Measurements from ENCODE around the gene C1orf198. TPM values are rescaled to one million over a fixed set of nuclear protein-coding genes. Genes with fewer than 3 reads are reported as not detected.

The C1orf198 gene
- total RNA-seq, 4 donors from 2014 or later, result 95.6 to 214 (median 140) TPM

GRCh38 chr1:230883967-230884366 is 15.6 kb upstream of the C1orf198 start:
- TF ChIP-seq POLR2AphosphoS5 (IDR thresholded peaks at IDR 0.05) (no peak), POLR2A (IDR thresholded peaks at IDR 0.05; ENCODE audit: low read depth) (no peak), CTCF (IDR thresholded peaks at IDR 0.05) (no peak), EP300 (IDR thresholded peaks at IDR 0.05) (no peak)
- Histone ChIP-seq H3K36me3 (no peaks in the 10 kb centered on the region), H3K27ac (replicated peaks in 1 of 4) (no peak overlapping the region), H3K27me3 (peaks cover 0 to 6% (median 0%) of the 10 kb centered on the region in 4 donors), H3K9me3 (peaks cover 0 to 14% (median 10%) of the 10 kb centered on the region in 4 donors), H3K4me3 (no peak overlapping the region), H3K4me1 (peaks cover 0 to 13% (median 8%) of the 10 kb centered on the region in 4 donors)
- intact Hi-C loops (cut with DNase I), result no loop called here
- DNase-seq (ENCODE audit: extremely low spot score), result no peak
- WGBS, result 52% methylated on average over 4 of the region's 4 CpGs

- intact Hi-C loops (cut with DNase I), result no loop called here
- H3K4me1 ChIP-seq, result peaks cover 3 to 40% (median 26%) of the 10 kb centered on the region in 4 donors
- no peaks in the 10 kb centered on the region for H3K36me3 ChIP-seq
- WGBS, result 65% methylated on average over 8 of the region's 8 CpGs
- DNase-seq (ENCODE audit: extremely low spot score), result no peak
- no peak overlapping the region for H3K27ac ChIP-seq (replicated peaks in 1 of 4)
- TF ChIP-seq EP300 (IDR thresholded peaks at IDR 0.05) (no peak), POLR2A (IDR thresholded peaks at IDR 0.05; ENCODE audit: low read depth) (no peak), POLR2AphosphoS5 (IDR thresholded peaks at IDR 0.05) (no peak), CTCF (IDR thresholded peaks at IDR 0.05) (no peak)
- H3K9me3 ChIP-seq, result peaks cover 0 to 6% (median 5%) of the 10 kb centered on the region in 4 donors
- peaks cover 0 to 6% (median 0%) of the 10 kb centered on the region in 4 donors for H3K27me3 ChIP-seq
- no peak overlapping the region for H3K4me3 ChIP-seq
These were observed 11.5 kb upstream of the C1orf198 start for GRCh38 chr1:230879778-230880177.

- TF ChIP-seq POLR2AphosphoS5 (IDR thresholded peaks at IDR 0.05) (peak; percentile 60 to 77), EP300 (IDR thresholded peaks at IDR 0.05) (no peak)
- Histone ChIP-seq H3K4me1 (peaks cover 3 to 45% (median 25%) of the 10 kb centered on the region in 4 donors), H3K4me3 (peak overlapping the region in 1 of 4 donors; percentile 20), H3K27ac (replicated peaks in 1 of 4) (peak overlapping the region; percentile 37 to 68 (median 64)), H3K27me3 (peaks cover 0 to 6% (median 0%) of the 10 kb centered on the region in 4 donors), H3K36me3 (no peaks in the 10 kb centered on the region), H3K9me3 (no peaks in the 10 kb centered on the region)
- no peak for DNase-seq (ENCODE audit: extremely low spot score)
- WGBS, result 22% methylated on average over 5 of the region's 5 CpGs
- intact Hi-C loops (cut with DNase I), result no loop called here
These were observed 10.3 kb upstream of the C1orf198 start for GRCh38 chr1:230878591-230878990.

GRCh38 chr1:230877924-230878590 is 9.7 kb upstream of the C1orf198 start:
- intact Hi-C loops (cut with DNase I), result no loop called here

More at GRCh38 chr1:230877924-230878590, 9.7 kb upstream of the C1orf198 start:
- no peaks in the 10 kb centered on the region for H3K36me3 ChIP-seq
- TF ChIP-seq POLR2AphosphoS5 (IDR thresholded peaks at IDR 0.05), result no peak
- no peak for TF ChIP-seq EP300 (IDR thresholded peaks at IDR 0.05)
- TF ChIP-seq CTCF (IDR thresholded peaks at IDR 0.05), result no peak
- no peak for TF ChIP-seq POLR2A (IDR thresholded peaks at IDR 0.05; ENCODE audit: low read depth)
- no peak for DNase-seq (ENCODE audit: extremely low spot score)
- peak overlapping the region; percentile 37 to 68 (median 64) for H3K27ac ChIP-seq (replicated peaks in 1 of 4)
- H3K27me3 ChIP-seq, result peaks cover 0 to 6% (median 0%) of the 10 kb centered on the region in 4 donors
- H3K9me3 ChIP-seq, result no peaks in the 10 kb centered on the region
- no peak overlapping the region for H3K4me3 ChIP-seq
- peaks cover 3 to 45% (median 24%) of the 10 kb centered on the region in 4 donors for H3K4me1 ChIP-seq
- 99% methylated on average over 4 of the region's 4 CpGs for WGBS
